COR-L47 (cell line): ENCODE measurements around the gene LRRC53.

Source experiments
- DNase-seq: peaks from one replicate; lab custom pipeline; 2025; lab: John Stamatoyannopoulos, UW

Gene LRRC53

GRCh38 chr1:74512170-74512915 is at the start of gene LRRC53:
TSS of gene LRRC53 (minus strand) at chr1:74512611. CDS start at chr1:74483349, 29,262 bp downstream.
- no peak for DNase-seq

- DNase-seq = no peak
Measured at GRCh38 chr1:74549932-74550331, 37.5 kb upstream of the LRRC53 start.

- no peak for DNase-seq
Measured at GRCh38 chr1:74548961-74549750, 36.7 kb upstream of the LRRC53 start.

- DNase-seq = no peak
Measured at GRCh38 chr1:74545821-74546220, 33.4 kb upstream of the LRRC53 start.

GRCh38 chr1:74534241-74534640 is 21.8 kb upstream of the LRRC53 start:
- DNase-seq = no peak

GRCh38 chr1:74531796-74532195 is 19.4 kb upstream of the LRRC53 start:
- peak; percentile 38 for DNase-seq

GRCh38 chr1:74530892-74531291 is 18.5 kb upstream of the LRRC53 start:
- no peak for DNase-seq

GRCh38 chr1:74528123-74528522 is 15.7 kb upstream of the LRRC53 start:
- DNase-seq = no peak

GRCh38 chr1:74526708-74527107 is 14.3 kb upstream of the LRRC53 start:
- no peak for DNase-seq

GRCh38 chr1:74523873-74524480 is 11.6 kb upstream of the LRRC53 start:
- no peak for DNase-seq

GRCh38 chr1:74522148-74522547 is 9.7 kb upstream of the LRRC53 start:
- no peak for DNase-seq

GRCh38 chr1:74517599-74518051 is 5.2 kb upstream of the LRRC53 start:
- no peak for DNase-seq

- DNase-seq = no peak
Measured at GRCh38 chr1:74513411-74514300, 1.2 kb upstream of the LRRC53 start.

- DNase-seq = no peak
Measured at GRCh38 chr1:74508449-74508848, 4.0 kb downstream of the LRRC53 start.

- DNase-seq = peak; percentile 63
Measured at GRCh38 chr1:74505928-74506710, 6.3 kb downstream of the LRRC53 start.

- peak; percentile 89 for DNase-seq
Measured at GRCh38 chr1:74504933-74505512, 7.4 kb downstream of the LRRC53 start.

- DNase-seq = peak; percentile 82
Measured at GRCh38 chr1:74504125-74504932, 8.1 kb downstream of the LRRC53 start.

GRCh38 chr1:74502858-74503257 is 9.6 kb downstream of the LRRC53 start:
- no peak for DNase-seq

GRCh38 chr1:74502432-74502831 is 10.0 kb downstream of the LRRC53 start:
- DNase-seq = no peak

GRCh38 chr1:74498901-74499300 is 13.5 kb downstream of the LRRC53 start:
- DNase-seq = no peak
